WERI-Rb-1 (cell line): ENCODE measurements around the gene NFAT5.

ENCODE experiments used
- DNase-seq: peaks from one replicate; pipeline ENCODE4 v3.0.0-alpha.2; 2020
- H3K27ac ChIP-seq: fragments of 250-450 bp; sonication (Bioruptor Pico); 2 replicates; pipeline ENCODE4 v1.5.1; 2020; ENCODE audit warnings: mild to moderate bottlenecking, moderate library complexity
- H3K27me3 ChIP-seq: fragments of 250-450 bp; sonication (Bioruptor Pico); 2 replicates; pipeline ENCODE4 v1.5.1; 2021; ENCODE audit warnings: mild to moderate bottlenecking, low read depth, moderate library complexity; ENCODE audit not compliant: insufficient read depth, severe bottlenecking
- H3K36me3 ChIP-seq: fragments of 250-450 bp; sonication (Bioruptor Pico); 2 replicates; pipeline ENCODE4 v1.5.1; 2020; ENCODE audit warnings: mild to moderate bottlenecking, moderate library complexity
- H3K4me3 ChIP-seq: 2 replicates; pipeline ENCODE4 v1.5.1; 2011; ENCODE audit warnings: low read depth, mild to moderate bottlenecking, control low read depth, low read length
- H3K9me3 ChIP-seq: fragments of 250-450 bp; sonication (Bioruptor Pico); 2 replicates; pipeline ENCODE4 v1.5.1; 2021; ENCODE audit warnings: mild to moderate bottlenecking, moderate library complexity; ENCODE audit not compliant: severe bottlenecking
- CTCF ChIP-seq: IDR thresholded peaks from 2 replicates; pipeline ENCODE4 v1.5.1; 2011; ENCODE audit warnings: low read depth, mild to moderate bottlenecking, control low read depth, inconsistent platforms, low read length

The NFAT5 gene

GRCh38 chr16:69523566-69524305 is 42.0 kb upstream of the NFAT5 start:
- H3K4me3 ChIP-seq, result no peak overlapping the region
- TF ChIP-seq CTCF, result no peak
- H3K9me3 ChIP-seq, result no peaks in the 10 kb centered on the region

GRCh38 chr16:69526831-69527655 is 38.7 kb upstream of the NFAT5 start:
- TF ChIP-seq CTCF, result no peak
- Histone ChIP-seq H3K36me3 (no peaks in the 10 kb centered on the region), H3K9me3 (no peaks in the 10 kb centered on the region), H3K27ac (no peak overlapping the region), H3K4me3 (no peak overlapping the region), H3K27me3 (no peaks in the 10 kb centered on the region)
- peak; percentile 25 for DNase-seq

More at GRCh38 chr16:69523566-69524305, 42.0 kb upstream of the NFAT5 start:
- no peaks in the 10 kb centered on the region for H3K36me3 ChIP-seq
- no peak overlapping the region for H3K27ac ChIP-seq
- no peaks in the 10 kb centered on the region for H3K27me3 ChIP-seq
- no peak for DNase-seq

- no peaks in the 10 kb centered on the region for H3K36me3 ChIP-seq
- no peaks in the 10 kb centered on the region for H3K9me3 ChIP-seq
- TF ChIP-seq CTCF, result no peak
- no peak overlapping the region for H3K27ac ChIP-seq
- no peaks in the 10 kb centered on the region for H3K27me3 ChIP-seq
- no peak for DNase-seq
- H3K4me3 ChIP-seq, result no peak overlapping the region
Observed at GRCh38 chr16:69531988-69532387, 33.8 kb upstream of the NFAT5 start.

GRCh38 chr16:69532641-69533455 is 32.9 kb upstream of the NFAT5 start:
- Histone ChIP-seq H3K36me3 (no peaks in the 10 kb centered on the region), H3K4me3 (no peak overlapping the region), H3K9me3 (no peaks in the 10 kb centered on the region), H3K27me3 (no peaks in the 10 kb centered on the region), H3K27ac (no peak overlapping the region)
- TF ChIP-seq CTCF, result no peak
- DNase-seq, result no peak

- no peak overlapping the region for H3K27ac ChIP-seq
- no peaks in the 10 kb centered on the region for H3K27me3 ChIP-seq
Observed at GRCh38 chr16:69534720-69535119, 31.0 kb upstream of the NFAT5 start.

More at GRCh38 chr16:69534720-69535119, 31.0 kb upstream of the NFAT5 start:
- no peak overlapping the region for H3K4me3 ChIP-seq
- no peak for DNase-seq
- H3K9me3 ChIP-seq, result no peaks in the 10 kb centered on the region
- H3K36me3 ChIP-seq, result no peaks in the 10 kb centered on the region
- TF ChIP-seq CTCF, result no peak
